ENCODE results near the gene JMJD1C.

Gene JMJD1C

DNA sequence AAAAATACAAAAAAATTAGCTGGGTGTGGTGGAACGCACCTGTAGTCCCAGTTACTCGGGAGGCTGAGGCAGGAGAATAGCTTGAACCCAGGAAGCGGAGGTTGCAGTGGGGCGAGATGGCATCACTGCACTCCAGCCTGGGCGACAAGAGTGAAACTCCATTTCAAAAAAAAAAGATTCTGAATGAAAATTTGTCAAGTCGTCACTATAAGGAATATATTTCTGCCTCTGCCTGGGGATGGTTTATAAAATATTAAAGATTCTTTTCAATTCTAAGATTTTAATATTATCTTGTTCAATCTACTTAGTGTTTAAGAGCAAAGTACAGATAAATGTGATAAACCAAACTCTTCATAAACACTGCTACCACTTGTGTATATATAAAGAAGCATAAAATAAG, 185.4 kb downstream of the JMJD1C start:
- DNase-seq: no peak

DNA sequence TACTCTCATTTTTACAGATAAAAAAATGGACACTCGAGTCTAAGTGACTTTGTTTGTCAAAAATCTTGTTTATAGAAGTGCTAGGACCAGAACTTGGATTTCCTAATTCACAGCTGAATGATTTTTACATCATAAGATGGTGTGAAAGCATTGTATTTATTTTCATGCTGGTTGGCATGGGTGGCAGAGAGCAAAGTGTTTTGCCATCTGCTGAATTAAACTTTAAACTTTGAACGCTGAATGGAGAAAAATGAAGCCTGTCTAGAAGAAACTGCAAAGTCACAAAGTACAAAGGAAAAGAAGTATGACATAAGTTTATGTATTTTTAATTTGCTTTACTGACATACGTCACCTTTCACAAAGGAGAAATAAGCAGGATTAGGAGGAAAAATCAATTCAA, 190.7 kb downstream of the JMJD1C start:
- DNase-seq: no peak

DNA sequence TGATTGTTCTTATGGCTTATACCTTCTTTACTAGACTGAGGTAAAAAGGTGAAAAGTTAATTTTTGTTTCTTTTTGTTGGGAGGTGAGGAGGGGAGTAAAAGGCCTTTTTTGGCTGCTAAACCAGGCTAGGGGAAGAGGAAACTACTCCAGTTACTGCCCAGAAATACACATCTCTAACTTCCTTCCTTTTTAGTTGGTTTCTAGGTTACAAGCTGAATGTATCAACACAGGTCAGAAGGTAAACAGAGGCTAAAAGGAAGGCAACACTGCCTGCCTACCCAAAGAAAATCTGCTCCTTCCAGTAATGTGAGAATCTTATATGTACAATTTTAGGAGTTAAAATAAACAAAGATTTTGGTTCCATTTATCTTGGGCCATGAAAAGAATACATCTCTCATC, 192.2 kb downstream of the JMJD1C start:
- no peak for DNase-seq

DNA sequence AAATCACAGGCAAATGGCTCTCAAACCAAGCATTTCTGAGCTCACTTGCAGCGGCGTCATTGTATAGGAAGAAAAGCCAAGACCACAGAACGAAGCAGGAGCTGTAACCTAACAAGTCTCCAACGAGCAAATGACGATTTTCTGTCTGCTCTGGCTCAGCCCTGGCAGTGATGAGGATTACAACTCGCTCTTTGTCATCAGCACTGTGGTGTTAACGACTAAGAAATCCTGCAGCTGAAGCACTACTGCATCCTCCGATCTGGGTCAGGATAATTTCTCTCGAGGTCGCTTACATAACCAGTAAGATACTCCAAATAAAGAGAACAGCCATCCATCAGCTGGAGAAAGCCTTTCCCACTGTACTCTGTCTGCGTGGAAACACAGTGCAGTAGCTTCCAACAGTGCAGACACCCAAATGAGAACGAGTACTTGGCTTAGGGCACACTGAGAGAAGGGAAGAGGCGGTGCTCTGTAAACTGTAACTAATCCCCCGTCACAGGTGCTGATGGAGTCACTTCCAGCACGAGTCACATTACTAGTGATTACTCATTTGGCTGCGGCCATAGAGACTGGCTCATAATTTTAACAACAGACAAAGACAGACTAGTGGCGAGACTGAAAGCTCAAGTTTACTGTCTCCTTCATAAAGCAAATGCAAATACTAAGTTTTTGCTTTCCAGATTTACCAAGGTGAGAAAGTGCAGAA, 196.8 kb downstream of the JMJD1C start:
- DNase-seq: peak; percentile 55

DNA sequence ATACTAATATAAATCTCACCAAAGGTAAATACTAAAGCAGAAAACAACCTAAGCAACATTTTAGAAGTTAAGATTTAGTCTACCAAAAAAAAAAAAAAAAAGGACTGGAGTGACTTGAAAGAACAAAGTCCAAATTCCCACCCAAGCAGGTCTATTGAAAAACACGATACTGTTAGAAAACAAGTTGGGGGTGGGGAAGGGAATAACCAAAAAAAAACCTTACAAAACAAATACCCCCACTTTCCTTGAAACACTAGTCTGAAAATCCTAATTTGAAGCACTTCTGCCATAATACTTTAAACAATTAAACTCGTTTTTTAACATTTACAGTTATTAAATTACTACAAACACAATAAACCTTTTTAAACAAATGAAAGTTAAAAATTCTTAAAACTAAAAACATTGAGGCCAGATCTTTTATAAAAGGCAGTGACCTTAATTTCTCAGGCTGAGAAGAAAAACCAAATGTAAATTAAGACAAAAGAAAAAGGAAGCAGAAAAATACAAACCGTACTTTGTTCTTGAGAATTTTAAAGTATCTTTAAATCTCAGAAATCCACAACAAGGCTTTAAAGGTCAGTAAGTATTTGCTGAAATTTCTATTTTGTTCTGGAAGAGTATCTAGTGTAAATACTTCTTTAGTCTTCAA, 197.5 kb downstream of the JMJD1C start:
- no peak for DNase-seq

DNA sequence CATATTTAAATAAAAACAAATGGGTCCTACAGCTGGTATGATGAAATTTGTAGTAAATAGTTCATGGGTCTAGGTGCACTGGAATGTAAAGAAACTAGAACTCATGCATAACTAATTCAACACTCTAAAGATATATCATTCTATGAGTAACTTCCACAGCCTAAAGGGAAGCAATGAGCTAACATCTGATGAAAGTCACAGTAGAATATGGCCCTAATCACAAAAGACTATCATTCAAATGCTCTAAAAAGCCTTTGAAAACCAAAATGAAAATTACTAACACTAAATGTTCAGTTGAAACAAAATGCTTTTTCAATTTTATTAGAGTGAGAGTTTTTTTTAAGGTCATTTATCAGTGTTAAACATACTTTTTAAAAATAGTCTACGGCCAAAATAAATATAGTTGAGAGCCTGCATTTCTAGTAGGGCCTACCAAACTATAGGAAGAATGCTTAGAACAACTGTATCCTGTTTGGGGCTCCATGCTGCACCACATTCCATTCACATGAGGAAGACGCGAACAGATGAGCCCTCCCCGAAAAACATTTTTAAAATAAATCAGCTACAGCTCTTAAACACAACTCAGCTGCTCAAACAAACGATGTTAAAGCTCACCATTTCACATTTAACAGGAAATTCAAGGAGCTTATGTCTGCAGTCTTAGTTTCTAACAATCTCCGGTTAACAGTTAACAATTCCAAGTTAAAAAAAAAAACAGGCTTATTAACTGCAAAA, 198.2 kb downstream of the JMJD1C start:
- DNase-seq: no peak

DNA sequence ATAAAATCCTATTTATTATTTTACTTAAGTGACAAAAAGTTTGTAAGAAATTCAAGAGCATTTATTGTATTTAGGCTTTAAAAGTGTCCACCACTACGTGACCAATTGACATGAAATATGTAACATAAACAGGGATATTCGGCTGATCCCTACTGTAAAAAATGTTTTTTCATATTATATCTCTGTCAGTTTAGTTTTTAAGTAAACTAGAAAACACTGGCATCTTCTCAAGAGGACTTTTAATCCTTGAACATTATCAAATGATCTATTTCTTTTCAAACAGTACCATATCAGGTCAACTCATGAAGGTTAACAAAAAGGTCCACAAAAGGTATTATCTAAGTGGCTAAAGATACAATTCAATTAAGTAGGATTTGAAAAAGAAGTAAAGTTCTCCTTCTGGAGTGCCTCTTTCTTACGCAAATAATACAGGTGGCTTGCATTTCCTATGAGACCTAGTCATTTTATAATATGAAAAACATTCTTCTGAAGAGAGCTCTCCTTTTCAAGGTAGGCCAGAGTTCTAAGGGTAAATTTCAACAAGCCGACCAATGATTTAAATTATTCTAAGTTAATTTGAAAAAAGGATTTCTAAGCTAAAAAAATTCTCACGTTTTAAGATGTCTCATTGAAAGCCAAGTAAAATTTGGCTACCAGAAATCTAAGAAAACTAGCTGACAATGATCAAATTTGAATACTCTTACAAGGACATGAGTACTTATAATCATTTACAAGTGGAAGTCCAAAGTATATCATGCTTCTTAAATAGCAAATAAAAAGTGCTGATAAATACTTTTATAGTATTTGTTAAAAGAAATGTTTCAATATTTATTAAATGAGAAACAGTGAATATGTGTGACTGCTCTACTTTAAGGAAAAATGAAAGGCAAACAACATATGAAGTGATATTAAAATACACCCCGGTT, 199.1 kb downstream of the JMJD1C start:
- DNase-seq: no peak

DNA sequence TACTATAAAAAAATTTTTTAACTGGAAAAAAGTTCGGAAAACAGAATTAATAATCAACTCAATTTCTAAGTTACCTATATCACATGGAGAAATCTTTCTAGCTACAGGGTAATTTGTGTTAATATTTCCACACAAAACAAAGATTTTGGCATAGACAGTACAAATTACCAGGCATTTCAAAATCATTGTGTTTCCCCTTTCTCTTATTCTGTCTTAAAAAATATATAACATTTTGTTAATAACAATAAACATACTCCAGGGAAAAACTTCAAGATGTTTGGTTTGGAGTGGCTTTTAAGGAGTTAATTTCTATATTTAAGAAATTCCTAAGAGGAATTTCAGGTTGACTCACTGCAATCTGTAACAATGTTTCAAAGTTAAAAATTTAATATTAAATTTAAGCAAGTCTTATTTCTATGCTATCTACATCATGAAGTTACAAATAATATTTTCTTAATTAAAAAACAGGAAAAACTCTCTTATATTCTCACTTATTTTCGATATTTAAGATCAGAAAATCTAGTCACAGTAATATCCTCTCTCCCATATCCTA, 200.0 kb downstream of the JMJD1C start:
- DNase-seq: no peak

DNA sequence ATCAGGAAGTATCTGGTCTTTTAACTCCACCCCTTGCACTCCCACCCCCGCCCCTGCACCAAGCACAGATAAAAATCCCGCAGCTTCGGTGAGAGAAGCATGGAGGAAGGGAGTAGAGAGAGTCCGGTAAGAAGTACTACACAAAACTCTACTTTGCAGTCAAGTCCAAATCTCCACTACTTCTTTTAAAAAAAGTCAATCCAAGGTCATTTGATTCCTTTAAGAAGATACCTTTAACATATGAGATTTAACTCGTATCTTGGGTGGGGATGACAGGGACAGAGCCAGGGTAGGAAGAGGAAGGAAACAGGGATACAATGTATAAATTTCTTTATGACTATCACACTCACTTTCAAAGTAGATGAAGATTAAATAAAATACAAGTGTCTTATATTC, 200.6 kb downstream of the JMJD1C start:
- no peak for DNase-seq

DNA sequence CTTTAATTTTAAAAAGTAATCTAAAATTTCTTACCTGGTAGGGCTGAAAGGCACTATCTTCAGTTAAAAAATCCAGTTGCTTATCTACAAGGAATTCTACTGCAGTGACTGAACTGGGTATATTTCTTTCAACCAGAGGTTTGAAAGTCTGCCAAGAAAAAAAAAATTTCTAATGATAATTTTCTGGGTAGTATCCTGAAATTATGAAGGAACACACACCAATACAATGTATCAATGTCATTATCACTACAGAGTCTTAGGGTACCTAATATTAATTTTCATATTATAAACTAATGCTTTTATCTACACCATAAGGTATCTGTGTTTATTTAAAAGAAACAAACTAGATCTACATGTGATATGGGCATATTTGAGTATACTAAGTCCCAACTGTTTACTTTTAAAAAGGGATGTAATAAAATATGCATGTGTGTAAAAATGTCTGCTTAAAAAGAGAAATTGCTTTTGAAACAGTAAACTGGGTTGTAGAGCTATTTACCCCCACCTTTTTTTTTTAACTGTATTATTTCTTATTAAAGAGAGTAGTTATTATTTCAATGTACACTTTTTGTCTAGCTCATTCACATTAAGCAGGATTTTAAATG, 201.1 kb downstream of the JMJD1C start:
- no peak for DNase-seq

DNA sequence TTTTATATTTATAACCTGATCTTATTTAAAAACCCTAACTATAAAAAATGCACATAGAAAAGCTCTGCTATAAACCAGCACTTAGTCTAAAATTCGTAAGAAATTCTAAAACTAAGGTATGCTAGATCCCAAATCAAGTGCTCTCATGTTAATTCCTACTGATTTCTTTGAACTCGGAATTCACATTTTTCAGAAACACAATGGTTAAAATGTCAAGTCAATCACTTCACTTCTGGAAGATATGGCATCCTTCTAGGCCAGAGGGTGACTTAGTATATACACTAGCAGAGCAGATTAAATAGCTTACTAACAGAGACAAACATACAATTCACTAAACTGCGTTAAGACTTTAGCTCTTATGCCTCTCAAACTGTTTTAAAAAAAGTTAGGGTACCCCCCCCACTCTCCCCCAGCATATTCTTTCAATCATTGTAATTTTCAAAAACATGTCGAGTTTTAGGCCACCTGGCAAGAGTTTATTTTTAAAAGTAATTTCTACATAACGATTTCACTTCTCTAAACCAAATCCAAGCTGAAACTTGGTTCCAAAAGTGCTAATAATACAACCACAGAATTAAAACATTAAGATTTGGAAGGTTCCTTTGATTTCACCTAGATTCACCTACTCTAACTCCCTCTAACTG, 203.2 kb downstream of the JMJD1C start:
- DNase-seq: no peak

DNA sequence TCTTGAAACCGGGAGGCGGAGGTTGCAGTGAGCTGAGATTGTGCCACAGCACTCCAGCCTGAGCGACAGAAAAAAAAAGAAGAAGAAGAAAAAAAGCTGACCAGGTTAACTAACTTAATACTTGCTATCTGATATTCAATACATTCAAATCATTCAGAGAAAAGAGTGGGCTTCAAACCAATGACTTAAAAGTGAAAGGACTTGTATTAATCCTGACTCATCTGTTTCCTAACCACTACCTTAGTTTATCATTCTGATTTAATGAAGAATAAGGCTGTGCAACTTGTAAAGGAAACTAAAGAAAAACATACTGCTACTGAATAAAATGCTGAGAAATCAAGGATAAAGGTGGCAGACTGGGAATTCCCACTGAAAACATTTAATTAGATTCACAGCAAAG, 204.3 kb downstream of the JMJD1C start:
- DNase-seq: no peak

DNA sequence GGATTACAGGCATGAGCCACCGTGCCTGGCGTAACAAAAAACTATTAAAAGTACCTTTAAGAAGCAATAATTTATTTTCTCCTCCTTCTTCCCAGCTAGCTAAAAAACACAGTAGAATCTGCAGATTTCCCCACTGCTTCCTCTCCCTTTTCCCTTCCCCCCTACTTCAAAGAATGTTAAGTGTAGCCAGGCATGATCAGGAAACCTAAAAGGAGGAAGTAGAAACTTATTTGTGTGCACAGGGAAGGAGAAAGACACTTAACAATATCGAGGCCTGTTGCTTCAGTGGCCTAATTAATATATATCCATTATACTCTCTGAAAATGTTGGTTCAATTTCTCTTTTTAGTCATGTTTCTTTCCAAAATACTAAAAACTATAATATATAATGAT, 204.9 kb downstream of the JMJD1C start:
- DNase-seq: no peak

DNA sequence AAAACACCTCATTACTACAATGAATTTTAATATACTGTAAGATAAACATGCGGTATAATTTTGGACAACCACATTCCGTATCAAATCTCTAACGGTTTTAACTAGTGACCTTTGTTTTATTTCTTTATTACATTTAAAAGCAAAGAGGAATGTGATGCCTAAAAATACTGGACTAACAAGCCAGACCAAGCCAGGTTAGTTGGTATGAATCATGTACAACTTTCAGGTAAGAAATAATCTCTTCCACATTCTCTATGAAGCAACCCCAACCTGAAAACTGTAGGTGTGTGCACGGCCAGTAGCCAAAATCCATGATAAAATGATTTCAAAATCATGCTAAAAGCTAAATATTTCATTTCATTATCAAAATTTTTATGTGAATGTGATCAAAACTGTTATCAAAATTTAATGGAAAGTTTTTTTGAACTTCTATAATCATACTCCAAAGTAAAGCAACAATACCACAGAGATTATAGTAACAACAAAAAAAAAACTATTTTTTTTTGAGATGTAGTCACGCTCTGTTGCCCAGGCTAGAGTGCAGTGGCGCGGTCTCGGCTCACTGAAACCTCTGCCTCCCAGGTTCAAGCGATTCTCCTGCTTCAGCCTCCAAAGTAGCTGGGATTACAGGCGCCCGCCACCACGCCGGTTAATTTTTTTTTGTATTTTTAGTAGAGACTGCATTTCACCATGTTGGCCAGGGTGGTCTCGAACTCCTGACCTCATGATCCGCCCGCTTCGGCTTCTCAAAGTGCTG, 205.5 kb downstream of the JMJD1C start:
- DNase-seq: no peak

DNA sequence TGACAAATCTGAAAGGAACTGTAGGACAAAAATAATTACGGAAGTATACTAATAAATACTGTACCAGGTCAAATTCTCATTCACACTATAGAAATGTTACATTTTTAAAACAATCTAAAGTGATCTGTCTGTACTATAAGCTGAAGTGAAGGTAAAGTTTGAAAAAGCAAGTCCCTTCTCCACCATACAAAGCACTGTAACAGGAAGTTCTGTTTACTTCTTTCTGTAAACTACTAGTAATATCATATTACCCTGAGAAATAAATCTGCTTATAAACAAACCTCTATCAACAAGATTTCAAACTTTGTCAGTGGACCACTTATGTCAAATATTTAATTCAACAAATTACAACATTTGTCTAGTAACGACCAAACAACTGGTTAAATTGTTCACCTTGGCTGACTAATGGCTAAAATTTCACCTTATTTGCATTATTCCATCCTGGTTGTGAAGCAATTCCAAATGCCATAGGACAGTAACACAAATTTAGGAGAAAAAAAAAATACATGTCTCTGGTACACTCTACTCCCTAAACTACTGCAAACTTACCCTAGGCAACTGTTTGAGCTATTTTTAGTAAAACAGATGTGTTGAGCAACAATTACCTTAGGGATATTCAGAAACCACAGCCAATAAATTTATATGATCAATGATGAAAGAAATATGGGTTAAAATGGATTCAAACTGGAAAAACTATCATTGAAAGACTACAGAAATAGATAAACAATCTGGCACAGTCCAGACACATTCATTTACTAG, 206.7 kb downstream of the JMJD1C start:
- DNase-seq: no peak

DNA sequence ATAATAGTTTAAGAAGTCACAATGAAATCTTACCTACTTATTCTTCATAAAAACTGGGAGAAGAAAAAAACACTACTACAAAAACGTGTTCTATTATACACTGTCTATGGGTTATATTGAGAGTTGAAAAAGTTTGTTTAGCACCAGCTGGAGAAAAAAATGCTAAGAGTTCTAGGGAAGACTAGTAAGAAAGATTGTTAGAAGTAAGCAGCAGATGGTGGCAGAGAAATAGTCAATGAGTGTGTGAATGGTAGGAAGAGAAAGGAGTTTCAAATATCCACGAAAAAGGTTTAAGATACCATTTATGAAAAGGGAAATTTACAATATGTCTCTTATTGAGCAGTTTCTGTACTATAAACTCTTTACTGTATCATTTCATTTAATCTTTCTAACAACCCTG, 208.0 kb downstream of the JMJD1C start:
- DNase-seq: no peak

DNA sequence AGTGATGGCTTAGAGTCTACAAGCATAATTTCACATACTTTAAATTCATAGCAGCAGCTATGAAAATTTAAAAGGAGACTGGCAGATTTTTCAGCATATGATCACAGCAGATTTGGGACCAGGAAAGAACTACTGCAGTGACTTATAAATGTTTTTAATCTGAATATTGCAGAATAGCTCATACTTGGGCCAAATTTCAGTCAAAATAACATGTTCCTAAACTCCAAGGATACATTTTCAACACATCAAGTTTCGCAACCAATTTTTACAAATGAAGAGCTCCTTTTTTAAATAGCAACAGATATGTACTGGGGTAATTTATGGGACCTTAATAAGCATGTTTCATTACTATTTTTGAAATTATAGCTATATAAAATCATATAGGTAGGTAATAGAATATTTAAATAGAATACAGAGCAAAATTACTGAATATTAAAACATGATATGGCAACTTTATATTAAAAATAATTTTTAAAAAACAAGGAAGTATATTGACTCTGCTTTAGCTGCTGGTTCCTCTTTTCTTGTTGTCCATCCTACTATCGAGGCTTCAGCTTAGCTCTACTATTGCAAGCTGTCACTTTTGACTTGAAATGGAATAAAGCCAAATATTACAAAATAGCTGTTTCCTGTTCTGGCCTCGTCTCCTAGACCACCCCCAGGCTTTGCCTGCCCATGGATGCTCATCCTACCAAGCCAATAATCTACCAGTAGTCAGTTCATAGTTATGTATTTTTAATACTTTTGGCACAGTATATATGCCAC, 209.6 kb downstream of the JMJD1C start:
- no peak for DNase-seq

DNA sequence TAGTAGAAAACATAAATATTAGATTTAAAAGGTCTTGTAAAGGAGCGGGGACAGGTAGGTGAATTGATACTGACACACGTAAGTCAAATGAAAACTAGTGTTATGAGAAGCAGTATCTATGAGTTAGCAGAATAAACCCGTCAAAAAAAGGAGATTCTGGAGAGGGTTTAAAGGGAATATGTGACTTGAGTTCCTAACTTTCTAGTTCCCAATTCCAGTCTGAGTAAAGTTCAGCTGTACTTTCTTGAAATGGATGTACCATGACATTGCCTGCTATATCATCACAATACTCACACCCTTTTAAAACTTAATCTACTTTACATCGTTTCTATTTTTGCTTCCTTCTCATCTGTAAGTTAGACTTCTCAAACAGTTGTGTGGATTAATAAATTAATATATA, 210.5 kb downstream of the JMJD1C start:
- no peak for DNase-seq

DNA sequence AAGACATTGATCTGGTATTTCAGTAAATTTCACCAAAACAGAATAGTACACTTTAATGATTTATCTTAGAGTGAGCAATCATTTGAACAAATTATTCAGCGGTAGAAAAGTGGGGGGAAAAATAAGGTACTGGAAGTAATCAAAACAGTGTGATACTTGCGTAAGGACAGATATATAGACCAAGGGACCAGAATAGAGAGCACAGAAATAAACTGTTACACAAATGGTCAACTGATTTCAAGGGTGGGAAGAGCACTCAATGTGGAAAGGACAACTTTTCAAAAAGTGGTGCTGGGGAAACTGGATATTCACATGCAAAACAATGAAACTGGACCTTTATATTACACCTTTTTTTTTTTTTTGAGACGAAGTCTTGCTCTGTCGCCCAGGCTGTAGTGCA, 212.7 kb downstream of the JMJD1C start:
- DNase-seq: no peak

Data from activated CD4-positive, CD25-positive, alpha-beta regulatory T cell treated with anti-CD3 and anti-CD28 coated beads, Interleukin-2, amount 50 U/mL, for 72 hours (primary cell).